ENCODE data around the gene SPOCK1. TPM values are rescaled to one million over a fixed set of nuclear protein-coding genes. Genes with fewer than 3 reads are reported as not detected.

SPOCK1 gene
- polyA plus RNA-seq, 4 donors: 8.9 to 11.3 (median 9.8) TPM

- no peak for DNase-seq (ENCODE audit: low read depth in 4 of 4, low spot score in 3 of 4)
Observed at GRCh38 chr5:137305971-137306602, 193.0 kb downstream of the SPOCK1 start.

GRCh38 chr5:137304226-137304874, 194.8 kb downstream of the SPOCK1 start:
- no peak for DNase-seq (ENCODE audit: low read depth in 4 of 4, low spot score in 3 of 4)

GRCh38 chr5:137303509-137303908, 195.6 kb downstream of the SPOCK1 start:
- no peak for DNase-seq (ENCODE audit: low read depth in 4 of 4, low spot score in 3 of 4)

- no peak for DNase-seq (ENCODE audit: low read depth in 4 of 4, low spot score in 3 of 4)
Observed at GRCh38 chr5:137300411-137301240, 198.5 kb downstream of the SPOCK1 start.

- peak; percentile 21 to 67 (median 48) for DNase-seq (ENCODE audit: low read depth in 4 of 4, low spot score in 3 of 4)
Observed at GRCh38 chr5:137296213-137296781, 202.8 kb downstream of the SPOCK1 start.

GRCh38 chr5:137294604-137295003, 204.5 kb downstream of the SPOCK1 start:
- no peak for DNase-seq (ENCODE audit: low read depth in 4 of 4, low spot score in 3 of 4)

- peak; percentile 12 to 33 (median 23) for DNase-seq (ENCODE audit: low read depth in 4 of 4, low spot score in 3 of 4)
Observed at GRCh38 chr5:137292461-137293027, 206.6 kb downstream of the SPOCK1 start.

- DNase-seq (ENCODE audit: low read depth in 4 of 4, low spot score in 3 of 4): no peak
Observed at GRCh38 chr5:137291436-137291835, 207.7 kb downstream of the SPOCK1 start.

GRCh38 chr5:137291031-137291430, 208.1 kb downstream of the SPOCK1 start:
- no peak for DNase-seq (ENCODE audit: low read depth in 4 of 4, low spot score in 3 of 4)

- DNase-seq (ENCODE audit: low read depth in 4 of 4, low spot score in 3 of 4): no peak
Observed at GRCh38 chr5:137290373-137290772, 208.8 kb downstream of the SPOCK1 start.

- DNase-seq (ENCODE audit: low read depth in 4 of 4, low spot score in 3 of 4): no peak
Observed at GRCh38 chr5:137289856-137290255, 209.3 kb downstream of the SPOCK1 start.

- no peak for DNase-seq (ENCODE audit: low read depth in 4 of 4, low spot score in 3 of 4)
Observed at GRCh38 chr5:137287569-137287968, 211.6 kb downstream of the SPOCK1 start.

- DNase-seq (ENCODE audit: low read depth in 4 of 4, low spot score in 3 of 4): no peak
Observed at GRCh38 chr5:137286025-137286610, 213.0 kb downstream of the SPOCK1 start.

GRCh38 chr5:137283801-137284200, 215.3 kb downstream of the SPOCK1 start:
- DNase-seq (ENCODE audit: low read depth in 4 of 4, low spot score in 3 of 4): no peak

GRCh38 chr5:137282216-137282615, 216.9 kb downstream of the SPOCK1 start:
- no peak for DNase-seq (ENCODE audit: low read depth in 4 of 4, low spot score in 3 of 4)

- no peak for DNase-seq (ENCODE audit: low read depth in 4 of 4, low spot score in 3 of 4)
Observed at GRCh38 chr5:137281201-137281600, 217.9 kb downstream of the SPOCK1 start.

- DNase-seq (ENCODE audit: low read depth in 4 of 4, low spot score in 3 of 4): no peak
Observed at GRCh38 chr5:137280656-137281055, 218.5 kb downstream of the SPOCK1 start.

- no peak for DNase-seq (ENCODE audit: low read depth in 4 of 4, low spot score in 3 of 4)
Observed at GRCh38 chr5:137279521-137280231, 219.4 kb downstream of the SPOCK1 start.

- no peak for DNase-seq (ENCODE audit: low read depth in 4 of 4, low spot score in 3 of 4)
Observed at GRCh38 chr5:137278476-137278875, 220.7 kb downstream of the SPOCK1 start.

GRCh38 chr5:137275083-137275482, 224.0 kb downstream of the SPOCK1 start:
- no peak for DNase-seq (ENCODE audit: low read depth in 4 of 4, low spot score in 3 of 4)
